ENCODE measurements around the gene ARHGAP32.

DNA sequence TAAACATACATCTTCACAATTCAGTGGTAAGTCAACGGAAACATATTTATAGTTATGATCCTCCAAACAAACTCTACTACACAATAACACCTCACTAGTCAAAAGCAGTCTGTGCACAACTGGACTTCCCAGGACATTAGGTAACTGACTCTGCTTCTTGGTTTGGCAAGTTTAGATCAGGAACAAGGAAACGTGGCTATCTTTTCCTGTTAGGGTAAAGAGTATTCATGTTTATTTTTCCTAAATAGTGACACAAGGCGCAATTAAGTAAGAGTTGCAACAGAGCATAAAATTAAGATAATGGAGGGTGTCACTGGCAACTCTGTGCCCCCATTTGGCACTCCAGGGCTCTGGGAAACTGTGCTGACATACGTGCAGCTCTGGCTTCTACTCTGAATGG, 179.2 kb downstream of the ARHGAP32 start:
- TF ChIP-seq, protein P1, sequence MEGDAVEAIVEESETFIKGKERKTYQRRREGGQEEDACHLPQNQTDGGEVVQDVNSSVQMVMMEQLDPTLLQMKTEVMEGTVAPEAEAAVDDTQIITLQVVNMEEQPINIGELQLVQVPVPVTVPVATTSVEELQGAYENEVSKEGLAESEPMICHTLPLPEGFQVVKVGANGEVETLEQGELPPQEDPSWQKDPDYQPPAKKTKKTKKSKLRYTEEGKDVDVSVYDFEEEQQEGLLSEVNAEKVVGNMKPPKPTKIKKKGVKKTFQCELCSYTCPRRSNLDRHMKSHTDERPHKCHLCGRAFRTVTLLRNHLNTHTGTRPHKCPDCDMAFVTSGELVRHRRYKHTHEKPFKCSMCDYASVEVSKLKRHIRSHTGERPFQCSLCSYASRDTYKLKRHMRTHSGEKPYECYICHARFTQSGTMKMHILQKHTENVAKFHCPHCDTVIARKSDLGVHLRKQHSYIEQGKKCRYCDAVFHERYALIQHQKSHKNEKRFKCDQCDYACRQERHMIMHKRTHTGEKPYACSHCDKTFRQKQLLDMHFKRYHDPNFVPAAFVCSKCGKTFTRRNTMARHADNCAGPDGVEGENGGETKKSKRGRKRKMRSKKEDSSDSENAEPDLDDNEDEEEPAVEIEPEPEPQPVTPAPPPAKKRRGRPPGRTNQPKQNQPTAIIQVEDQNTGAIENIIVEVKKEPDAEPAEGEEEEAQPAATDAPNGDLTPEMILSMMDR (IDR thresholded peaks at IDR 0.05) = no peak
- TF ChIP-seq ZFX (IDR thresholded peaks at IDR 0.05; ENCODE audit: borderline replicate concordance) = no peak

Data from 22Rv1 (cell line).